K562 (cell line): ENCODE data around the gene HOXB1. TPM values are rescaled to one million over a fixed set of nuclear protein-coding genes. Genes with fewer than 3 reads are reported as not detected.

Source experiments
- DMBX1 ChIP-seq: fragments of 250-450 bp; sonication (Bioruptor Pico); IDR thresholded peaks from 2 replicates; pipeline ENCODE4 v1.8.0; 2022; ENCODE audit warnings: inconsistent platforms, mild to moderate bottlenecking, moderate library complexity, borderline replicate concordance
- FOXJ3 ChIP-seq: sonication (generic); formaldehyde crosslinking; IDR thresholded peaks from 2 replicates; pipeline ENCODE4 v1.4.0; 2020; ENCODE audit warnings: mild to moderate bottlenecking, missing genetic modification reagents
- FUS ChIP-seq: fragments of 200-400 bp; formaldehyde crosslinking; optimal IDR thresholded peaks from 2 replicates; pipeline ENCODE3; 2017; ENCODE audit warnings: low read depth, low read length
- GTF2E2 ChIP-seq: fragments of 200-800 bp; sonication (Bioruptor generic); IDR thresholded peaks from 2 replicates; pipeline ENCODE4 v1.6.1; 2016; ENCODE audit warnings: missing genetic modification characterization, missing compliant biosample characterization
- NBN ChIP-seq: fragments of 450-650 bp; IDR thresholded peaks from 2 replicates; pipeline ENCODE4 v1.6.1; 2016; ENCODE audit warnings: low read depth, mild to moderate bottlenecking
- TBP ChIP-seq: optimal IDR thresholded peaks from 2 replicates; pipeline ENCODE3; 2011; ENCODE audit warnings: low read depth, low read length, improper control_type of control experiment
- XRCC4 ChIP-seq: IDR thresholded peaks from one replicate; pipeline ENCODE4 v1.6.1; 2011; ENCODE audit not compliant: insufficient read depth, insufficient read length; ENCODE audit errors: extremely low read depth
- ZNF41 ChIP-seq: fragments of 250-450 bp; sonication (Bioruptor Pico); conservative IDR thresholded peaks from 2 replicates; pipeline ENCODE4 v1.4.0; 2020; ENCODE audit warnings: mild to moderate bottlenecking
- polyA plus RNA-seq, 8 experiments: library from polyadenylated mRNA; depleted of rRNA in 4 of 8; stranded (reverse) in 5 of 8; unstranded in 3 of 8; fragments of >200 nt; fragmentation: Nextera tagmentation in 2 of 8; fragmentation: Illumina TruSeq in 1 of 8; extraction: Ambion mirVana in 2 of 8; extraction: Trizol in 1 of 8; gene quantifications; 2 replicates each; pipeline versions ENCODE4 v1.2.1 to v1.2.3, GENCODE V29; 2011 to 2014; ENCODE audit warnings: inconsistent platforms in 1 of 8, missing spikeins in 1 of 8
- total RNA-seq, 7 experiments: library from RNA; depleted of rRNA in 6 of 7; stranded (reverse); fragments of >200 nt in 6 of 7; fragmentation: Illumina TruSeq in 2 of 7; extraction: Trizol in 2 of 7; gene quantifications; 2 replicates each; pipeline versions ENCODE4 v1.2.1 to v1.2.3, GENCODE V29; 2011 to 2021; ENCODE audit warnings: low replicate concordance in 1 of 7
- TF ChIP-seq, protein P1 (sequence below): IDR thresholded peaks from 2 replicates; pipeline ENCODE4 v1.6.1; 2011; ENCODE audit warnings: borderline replicate concordance, low read depth, mild to moderate bottlenecking, moderate library complexity, low read length; ENCODE audit not compliant: insufficient read depth, poor library complexity, severe bottlenecking
- TF ChIP-seq, protein P2 (sequence below), 2 experiments: IDR thresholded peaks; 2 replicates each; pipeline ENCODE4 v1.6.1; 2011; ENCODE audit warnings: borderline replicate concordance in 1 of 2, control low read depth in 1 of 2, low read depth in 1 of 2, low read length in 1 of 2, mild to moderate bottlenecking in 1 of 2, mixed read lengths in 1 of 2, moderate library complexity in 1 of 2; ENCODE audit not compliant: insufficient read depth in 1 of 2, insufficient read length in 1 of 2, poor library complexity in 1 of 2, severe bottlenecking in 1 of 2; ENCODE audit errors: extremely low read depth in 1 of 2
- TF ChIP-seq, protein P3 (sequence below): sonication (generic); formaldehyde crosslinking; IDR thresholded peaks from 2 replicates; pipeline ENCODE4 v1.8.1; 2023; ENCODE audit warnings: mild to moderate bottlenecking, missing genetic modification reagents
- TF ChIP-seq, protein P4 (sequence below): fragments of 450-650 bp; IDR thresholded peaks from 2 replicates; pipeline ENCODE4 v1.6.1; 2016

HOXB1 gene
- total and polyA plus RNA-seq, 9 of the 15 experiments (the other 6 are each of a cell fraction or from before 2014, with no cell fraction given): 0.04 TPM; not detected in 8

DNA sequence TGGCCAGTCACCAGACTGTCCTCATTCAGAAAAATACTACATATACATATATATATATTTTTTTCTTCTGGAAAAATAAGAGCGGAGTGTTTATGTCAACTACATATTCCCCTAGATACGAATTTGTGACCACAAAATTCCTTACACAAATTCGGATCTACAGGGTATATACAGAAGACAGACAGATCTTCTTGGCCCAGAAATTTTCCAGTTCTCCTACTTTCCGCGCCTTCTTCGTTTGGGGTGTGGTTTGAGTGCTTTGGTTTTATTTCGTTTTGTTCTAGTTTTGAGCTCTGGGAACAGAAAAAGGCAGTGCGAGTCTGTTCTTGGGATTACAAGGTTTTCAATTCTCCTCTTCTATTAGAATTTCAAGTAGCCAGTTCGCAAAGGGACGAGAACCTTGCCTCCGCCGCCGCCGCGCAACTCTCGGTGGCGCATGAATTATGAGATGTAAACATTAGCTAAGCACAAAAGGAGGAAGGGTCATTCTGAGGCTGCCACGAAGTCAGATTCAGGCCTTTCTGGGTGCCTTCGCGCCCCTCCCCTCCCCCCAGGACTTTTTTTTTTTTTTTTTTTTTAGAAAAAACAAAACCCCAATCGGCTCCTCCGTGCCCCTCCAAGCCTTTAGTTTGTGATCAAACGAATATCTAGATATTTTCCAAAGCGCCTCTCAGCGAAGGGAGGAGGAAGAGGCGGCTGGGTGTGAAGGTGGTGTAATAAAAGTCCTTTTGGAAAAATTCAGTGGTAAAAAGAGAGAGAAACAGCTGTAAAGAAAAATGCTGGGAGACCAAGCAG, 49.1 kb upstream of the HOXB1 start (continued):
- TF ChIP-seq, protein P1, sequence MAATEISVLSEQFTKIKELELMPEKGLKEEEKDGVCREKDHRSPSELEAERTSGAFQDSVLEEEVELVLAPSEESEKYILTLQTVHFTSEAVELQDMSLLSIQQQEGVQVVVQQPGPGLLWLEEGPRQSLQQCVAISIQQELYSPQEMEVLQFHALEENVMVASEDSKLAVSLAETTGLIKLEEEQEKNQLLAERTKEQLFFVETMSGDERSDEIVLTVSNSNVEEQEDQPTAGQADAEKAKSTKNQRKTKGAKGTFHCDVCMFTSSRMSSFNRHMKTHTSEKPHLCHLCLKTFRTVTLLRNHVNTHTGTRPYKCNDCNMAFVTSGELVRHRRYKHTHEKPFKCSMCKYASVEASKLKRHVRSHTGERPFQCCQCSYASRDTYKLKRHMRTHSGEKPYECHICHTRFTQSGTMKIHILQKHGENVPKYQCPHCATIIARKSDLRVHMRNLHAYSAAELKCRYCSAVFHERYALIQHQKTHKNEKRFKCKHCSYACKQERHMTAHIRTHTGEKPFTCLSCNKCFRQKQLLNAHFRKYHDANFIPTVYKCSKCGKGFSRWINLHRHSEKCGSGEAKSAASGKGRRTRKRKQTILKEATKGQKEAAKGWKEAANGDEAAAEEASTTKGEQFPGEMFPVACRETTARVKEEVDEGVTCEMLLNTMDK: peak; percentile 9
- TF ChIP-seq ZNF41 (CRISPR knock-in tag) (no peak), FUS (no peak), TBP (peak; percentile 52), GTF2E2 (tag) (peak; percentile 67; the same call in 1 of the 2 replicates), NBN (0 out of 2 replicates have a peak, but pooled peaks have one; percentile 23), FOXJ3 (no peak), XRCC4 (no peak), DMBX1 (CRISPR knock-in tag) (peak; percentile 55; the same call in 1 of the 2 replicates)
- TF ChIP-seq, protein P2, sequence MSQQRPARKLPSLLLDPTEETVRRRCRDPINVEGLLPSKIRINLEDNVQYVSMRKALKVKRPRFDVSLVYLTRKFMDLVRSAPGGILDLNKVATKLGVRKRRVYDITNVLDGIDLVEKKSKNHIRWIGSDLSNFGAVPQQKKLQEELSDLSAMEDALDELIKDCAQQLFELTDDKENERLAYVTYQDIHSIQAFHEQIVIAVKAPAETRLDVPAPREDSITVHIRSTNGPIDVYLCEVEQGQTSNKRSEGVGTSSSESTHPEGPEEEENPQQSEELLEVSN (IDR thresholded peaks at IDR 0.05; ENCODE audit: borderline replicate concordance in 1 of 2, extremely low read depth in 1 of 2, insufficient read depth in 1 of 2, insufficient read length in 1 of 2, low read depth in 1 of 2, low read length in 1 of 2, poor library complexity in 1 of 2, severe bottlenecking in 1 of 2): peak in 1 of 2 experiments; percentile 33
- TF ChIP-seq, protein P3, sequence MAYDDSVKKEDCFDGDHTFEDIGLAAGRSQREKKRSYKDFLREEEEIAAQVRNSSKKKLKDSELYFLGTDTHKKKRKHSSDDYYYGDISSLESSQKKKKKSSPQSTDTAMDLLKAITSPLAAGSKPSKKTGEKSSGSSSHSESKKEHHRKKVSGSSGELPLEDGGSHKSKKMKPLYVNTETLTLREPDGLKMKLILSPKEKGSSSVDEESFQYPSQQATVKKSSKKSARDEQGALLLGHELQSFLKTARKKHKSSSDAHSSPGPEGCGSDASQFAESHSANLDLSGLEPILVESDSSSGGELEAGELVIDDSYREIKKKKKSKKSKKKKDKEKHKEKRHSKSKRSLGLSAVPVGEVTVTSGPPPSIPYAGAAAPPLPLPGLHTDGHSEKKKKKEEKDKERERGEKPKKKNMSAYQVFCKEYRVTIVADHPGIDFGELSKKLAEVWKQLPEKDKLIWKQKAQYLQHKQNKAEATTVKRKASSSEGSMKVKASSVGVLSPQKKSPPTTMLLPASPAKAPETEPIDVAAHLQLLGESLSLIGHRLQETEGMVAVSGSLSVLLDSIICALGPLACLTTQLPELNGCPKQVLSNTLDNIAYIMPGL: no peak
- TF ChIP-seq, protein P4, sequence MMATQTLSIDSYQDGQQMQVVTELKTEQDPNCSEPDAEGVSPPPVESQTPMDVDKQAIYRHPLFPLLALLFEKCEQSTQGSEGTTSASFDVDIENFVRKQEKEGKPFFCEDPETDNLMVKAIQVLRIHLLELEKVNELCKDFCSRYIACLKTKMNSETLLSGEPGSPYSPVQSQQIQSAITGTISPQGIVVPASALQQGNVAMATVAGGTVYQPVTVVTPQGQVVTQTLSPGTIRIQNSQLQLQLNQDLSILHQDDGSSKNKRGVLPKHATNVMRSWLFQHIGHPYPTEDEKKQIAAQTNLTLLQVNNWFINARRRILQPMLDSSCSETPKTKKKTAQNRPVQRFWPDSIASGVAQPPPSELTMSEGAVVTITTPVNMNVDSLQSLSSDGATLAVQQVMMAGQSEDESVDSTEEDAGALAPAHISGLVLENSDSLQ: peak; percentile 68
